Activated T-helper 9 cell treated with anti-CD3 and anti-CD28 coated beads, Interleukin-2, amount 50 U/mL, for 16 hours (primary cell): ENCODE measurements around the gene GRIK4.

Experiments used
- DNase-seq: peaks from one replicate; pipeline ENCODE4 v3.0.0-alpha.2; 2020; ENCODE audit warnings: low read depth

The GRIK4 gene

DNA sequence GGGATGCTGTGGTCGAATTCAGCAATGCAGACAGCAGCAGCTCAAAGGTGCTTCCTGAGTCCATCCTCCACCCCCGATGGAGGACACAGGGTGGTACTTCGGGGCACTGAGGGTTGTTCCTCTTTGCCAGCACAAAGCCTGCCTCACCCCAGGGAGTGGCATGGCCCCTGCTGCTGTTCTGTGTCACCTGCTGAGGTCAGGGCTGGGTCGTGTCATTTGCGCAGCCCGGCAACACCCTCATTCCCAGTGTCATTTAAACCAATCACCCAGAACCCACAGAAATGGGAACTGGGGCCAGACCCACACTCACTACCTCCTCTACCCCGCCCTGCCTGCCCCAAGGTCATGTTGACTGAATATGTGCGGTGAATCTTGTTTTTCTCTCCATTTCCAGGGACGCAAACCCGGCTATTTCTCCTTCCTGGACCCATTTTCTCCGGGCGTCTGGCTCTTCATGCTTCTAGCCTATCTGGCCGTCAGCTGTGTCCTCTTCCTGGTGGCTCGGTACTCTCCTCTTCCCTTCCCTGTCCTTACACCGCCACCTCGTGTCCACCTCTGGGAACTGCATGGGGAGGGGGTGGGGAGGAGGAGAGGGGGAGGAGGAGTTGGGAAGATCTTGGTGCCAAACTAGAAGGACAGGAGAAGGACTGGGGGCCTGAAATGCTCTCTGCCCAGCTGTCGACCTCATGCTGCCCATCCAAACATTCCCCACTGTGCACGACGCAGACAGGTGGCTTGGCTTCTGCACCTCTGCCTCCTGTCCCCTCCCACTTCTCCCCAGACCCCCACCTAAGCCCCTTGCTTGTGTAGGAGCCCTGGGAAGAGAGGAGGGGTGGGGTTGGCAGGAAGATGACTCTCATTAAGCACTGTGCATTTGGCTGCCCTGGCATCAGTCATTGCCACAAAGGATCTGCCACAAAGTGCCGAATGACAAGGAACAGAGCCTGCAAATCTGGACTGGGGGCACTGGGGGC, 441.2 kb downstream of the GRIK4 start:
- peak; percentile 17 for DNase-seq

DNA sequence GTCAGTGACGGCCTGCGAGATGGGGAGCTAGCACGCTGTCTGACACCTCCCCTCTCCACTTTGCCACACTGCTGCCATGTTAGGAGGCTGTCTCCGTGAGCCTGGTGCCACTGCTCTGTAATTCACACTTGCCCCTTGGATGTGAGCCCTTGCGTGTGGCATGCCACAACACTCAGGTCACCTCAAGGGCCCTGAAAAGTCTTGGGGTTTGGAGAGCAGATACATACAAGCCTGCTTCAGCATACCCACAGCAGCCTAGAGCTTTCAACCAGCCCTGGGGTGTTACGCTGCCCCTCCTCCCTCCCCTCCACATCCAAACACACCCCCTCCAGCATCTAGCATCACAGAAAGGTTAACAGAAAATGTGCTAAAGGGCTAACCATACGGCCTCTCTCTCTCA, 442.8 kb downstream of the GRIK4 start:
- DNase-seq, result no peak

DNA sequence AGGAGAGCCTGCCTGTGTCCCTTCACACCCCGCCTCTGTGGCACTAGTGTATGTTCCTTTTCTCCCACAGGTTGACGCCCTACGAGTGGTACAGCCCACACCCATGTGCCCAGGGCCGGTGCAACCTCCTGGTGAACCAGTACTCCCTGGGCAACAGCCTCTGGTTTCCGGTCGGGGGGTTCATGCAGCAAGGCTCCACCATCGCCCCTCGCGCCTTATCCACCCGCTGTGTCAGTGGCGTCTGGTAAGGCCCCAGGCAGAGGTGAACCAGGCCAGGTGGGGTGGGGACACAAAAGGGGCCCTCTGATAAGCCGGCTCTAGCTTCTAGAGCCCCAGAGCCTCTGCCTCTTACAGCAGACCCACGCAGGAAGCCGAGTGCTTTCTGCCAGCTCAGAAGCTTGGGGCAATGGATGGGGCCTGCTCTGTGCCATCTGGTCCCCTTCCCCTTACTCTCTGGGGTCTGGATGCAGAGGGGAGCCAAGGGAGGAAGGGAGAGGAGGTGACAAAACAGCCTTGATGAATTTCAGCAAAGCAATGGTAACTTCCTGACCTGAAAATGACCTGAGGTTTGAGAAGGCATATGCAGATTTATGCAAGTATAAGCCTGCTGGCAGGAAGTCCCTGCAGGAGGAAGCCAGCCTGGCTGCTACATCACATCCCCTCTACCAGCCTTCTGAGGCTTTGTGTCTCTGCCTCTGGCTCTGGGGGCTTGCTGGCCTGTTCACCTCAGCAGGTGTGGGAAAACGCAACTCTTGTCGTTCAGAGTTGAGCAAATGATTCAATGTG, 445.4 kb downstream of the GRIK4 start:
- DNase-seq, result no peak

DNA sequence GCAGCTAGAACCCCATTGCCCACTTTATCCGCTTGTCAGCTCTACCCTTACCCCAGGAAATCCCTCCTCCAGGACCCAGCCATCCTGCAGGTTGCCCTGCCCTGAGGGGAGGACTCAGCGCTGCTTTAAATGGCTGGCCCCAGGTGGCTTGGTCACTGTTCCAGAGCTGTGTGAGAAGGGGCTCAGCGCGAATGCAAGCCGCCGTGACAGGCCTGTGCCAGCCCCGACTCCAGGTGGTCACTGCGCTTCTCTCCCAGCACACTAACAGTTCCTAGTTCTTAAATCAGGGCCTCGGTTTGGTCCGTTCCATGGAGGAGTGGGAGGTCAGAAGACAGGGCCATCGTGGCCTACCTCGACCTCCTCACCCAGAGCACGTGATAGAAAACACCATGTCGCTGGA, 446.6 kb downstream of the GRIK4 start:
- DNase-seq, result no peak

DNA sequence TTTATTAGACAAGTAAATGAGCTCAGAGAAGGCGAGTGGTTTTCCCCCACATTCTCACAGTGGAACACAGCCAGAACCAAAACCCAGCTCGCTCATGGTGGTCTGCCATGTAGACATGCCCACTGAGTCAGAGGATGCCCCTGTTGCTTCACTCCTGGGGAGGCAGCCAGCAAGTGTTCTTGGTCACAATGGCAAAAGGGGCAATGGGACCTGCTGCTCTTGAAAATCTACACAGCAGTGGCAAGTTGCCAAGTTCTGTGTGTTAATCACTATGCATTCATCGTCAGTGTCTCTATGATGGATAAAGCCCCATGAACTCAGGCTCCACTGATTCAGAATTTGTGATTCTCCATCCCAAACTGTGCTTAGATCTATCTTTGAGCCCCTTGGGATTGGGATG, 447.6 kb downstream of the GRIK4 start:
- DNase-seq, result no peak

DNA sequence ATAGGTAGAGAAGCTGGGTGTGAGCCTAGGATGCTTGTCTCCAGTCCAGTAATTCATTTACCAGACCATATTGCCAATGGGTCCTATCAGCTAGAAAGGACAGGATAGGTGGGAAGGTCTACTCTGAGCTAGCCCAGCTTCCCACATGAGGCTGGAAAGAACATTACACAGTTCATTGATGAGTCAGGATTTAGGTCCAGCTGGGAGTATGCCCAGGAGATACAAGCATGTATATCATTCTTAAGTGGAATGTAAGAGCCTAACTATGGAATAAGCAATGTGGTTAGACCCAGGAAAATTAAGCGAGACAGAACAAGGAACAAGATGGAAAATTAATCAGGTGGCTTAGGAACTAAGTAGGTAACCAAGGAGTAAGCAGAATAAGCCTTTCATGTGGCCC, 453.3 kb downstream of the GRIK4 start:
- DNase-seq, result no peak

DNA sequence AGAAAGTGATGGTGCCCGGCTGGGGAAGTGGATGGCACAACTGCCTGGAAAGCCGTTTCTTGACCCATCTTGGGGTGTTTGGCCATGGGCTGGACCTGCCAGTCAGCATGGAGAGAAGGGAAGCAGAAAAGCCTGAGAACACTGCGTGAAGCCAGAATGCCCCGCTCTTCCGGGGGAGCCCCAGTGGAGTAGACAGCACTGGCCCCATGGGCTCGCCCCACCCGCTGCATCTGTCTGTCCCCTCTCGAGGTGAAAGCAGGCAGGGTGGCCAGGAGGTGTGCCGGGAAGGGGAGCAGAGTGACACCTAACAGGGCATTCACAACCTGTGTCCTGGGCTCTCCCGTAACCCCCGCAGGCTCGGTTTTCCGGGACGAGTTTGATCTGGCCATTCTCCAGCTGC, 455.3 kb downstream of the GRIK4 start:
- DNase-seq, result no peak

DNA sequence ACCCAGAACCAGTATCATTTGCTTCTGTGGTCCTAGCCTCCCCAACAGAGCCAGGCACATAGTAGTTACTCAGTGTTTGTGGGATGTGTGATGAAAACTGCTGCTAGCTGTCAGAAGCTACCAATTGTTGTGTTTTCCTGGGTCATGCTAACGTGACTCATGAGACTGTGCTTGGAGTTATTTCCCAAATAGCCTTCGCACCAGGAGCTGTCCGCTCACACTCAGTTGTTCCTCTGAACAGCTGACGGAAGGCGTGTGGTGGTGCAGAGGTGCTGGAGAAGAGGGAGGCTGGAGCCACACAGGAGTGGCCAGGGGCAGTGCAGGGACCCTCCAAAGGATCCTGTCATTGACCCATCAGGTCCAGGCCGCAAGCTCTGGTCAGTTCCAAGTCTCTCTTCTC, 458.4 kb downstream of the GRIK4 start:
- DNase-seq, result no peak

DNA sequence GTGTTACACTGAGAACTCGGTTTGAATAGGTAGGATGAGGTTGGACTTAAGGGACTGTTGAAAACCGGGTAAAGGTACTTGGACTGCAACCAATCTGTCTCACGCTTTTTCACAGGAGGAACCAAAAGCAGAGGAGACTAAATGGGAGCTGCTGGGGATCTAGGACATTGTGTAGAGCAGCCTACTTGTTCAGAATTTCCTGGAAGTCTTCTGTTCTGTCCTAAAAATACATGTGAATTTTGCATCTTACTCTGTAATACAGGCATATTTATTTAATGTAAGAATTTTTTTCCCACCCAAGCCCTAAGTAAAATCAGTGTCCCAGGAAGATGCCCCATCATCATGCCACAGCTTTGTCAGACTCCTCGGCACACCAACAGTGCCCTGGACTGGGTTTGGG, 460.3 kb downstream of the GRIK4 start:
- no peak for DNase-seq

DNA sequence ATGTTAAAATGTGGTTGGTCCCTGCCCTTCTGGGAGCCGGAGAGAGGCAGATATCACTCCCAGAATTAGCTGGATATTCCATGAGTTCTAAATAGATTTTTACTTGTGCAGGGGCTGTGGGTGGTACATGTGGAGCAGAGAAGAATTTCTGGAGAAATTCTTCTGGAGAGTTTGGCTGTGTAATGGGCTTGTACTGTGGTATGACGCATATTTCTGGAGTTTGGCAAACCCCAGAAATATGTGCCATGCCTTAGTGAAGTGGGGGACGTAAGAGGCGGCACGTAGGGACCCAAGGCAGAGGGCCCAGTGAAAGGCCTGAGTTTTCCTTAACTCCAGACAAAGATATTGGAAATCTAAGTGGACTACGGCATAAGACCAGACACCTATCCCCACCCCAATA, 461.1 kb downstream of the GRIK4 start:
- DNase-seq, result no peak

DNA sequence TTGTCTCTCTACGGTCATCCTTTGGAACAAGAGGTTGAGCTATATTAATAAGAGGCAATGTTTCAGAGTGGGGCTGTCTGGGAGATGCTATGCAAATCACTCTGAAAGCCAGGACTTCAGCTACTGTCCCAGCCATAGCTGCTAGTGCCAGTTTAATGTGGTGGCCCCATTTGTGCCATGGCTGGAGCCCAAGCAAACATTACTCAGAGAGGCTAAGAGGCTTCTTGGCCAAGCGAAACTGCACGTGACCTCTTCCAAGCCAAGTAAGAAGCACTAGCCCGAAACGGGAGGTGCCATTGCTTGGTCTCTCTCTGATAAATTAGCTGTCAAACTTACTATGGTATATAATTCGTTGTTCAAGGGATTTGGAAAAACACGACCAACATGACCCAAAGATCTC, 462.0 kb downstream of the GRIK4 start:
- no peak for DNase-seq

DNA sequence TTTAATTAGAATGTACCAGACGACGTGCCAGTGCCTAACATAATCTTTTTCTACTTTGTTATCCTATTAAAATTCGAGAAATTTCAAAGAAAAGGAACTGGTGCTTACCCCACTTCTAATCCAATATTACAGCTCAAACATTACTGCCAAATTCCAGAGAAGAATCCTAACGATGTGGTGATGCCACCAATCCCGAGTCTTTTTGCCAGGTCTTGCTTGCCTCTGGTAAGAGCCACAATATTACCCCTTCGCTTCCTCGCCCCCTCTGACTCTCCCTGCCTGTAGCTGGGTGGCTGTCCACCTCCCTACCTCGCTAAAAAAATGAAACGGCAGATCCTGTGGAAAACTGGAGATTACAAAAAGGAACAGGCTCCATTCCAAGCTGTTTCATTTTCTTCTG, 462.9 kb downstream of the GRIK4 start:
- DNase-seq, result no peak

DNA sequence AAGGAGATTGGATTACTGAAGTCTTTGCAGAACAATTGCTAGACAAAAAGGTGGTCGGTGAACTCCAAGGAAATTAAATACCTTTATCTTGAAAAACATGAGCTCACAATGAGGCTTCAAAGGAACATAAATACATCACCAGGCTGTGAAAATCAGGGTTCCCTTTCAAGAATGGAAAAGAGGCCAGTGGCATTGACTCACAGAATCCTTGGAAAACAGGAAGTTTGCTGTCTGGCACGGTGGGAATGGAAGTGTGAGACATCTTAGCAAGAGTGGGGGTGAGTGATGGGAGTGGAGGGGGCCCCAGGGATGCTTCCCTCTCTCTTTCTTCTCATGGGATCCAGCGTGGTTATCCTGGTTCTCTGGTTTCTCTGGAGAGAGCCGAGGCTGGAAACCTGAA, 463.4 kb downstream of the GRIK4 start:
- DNase-seq, result no peak

DNA sequence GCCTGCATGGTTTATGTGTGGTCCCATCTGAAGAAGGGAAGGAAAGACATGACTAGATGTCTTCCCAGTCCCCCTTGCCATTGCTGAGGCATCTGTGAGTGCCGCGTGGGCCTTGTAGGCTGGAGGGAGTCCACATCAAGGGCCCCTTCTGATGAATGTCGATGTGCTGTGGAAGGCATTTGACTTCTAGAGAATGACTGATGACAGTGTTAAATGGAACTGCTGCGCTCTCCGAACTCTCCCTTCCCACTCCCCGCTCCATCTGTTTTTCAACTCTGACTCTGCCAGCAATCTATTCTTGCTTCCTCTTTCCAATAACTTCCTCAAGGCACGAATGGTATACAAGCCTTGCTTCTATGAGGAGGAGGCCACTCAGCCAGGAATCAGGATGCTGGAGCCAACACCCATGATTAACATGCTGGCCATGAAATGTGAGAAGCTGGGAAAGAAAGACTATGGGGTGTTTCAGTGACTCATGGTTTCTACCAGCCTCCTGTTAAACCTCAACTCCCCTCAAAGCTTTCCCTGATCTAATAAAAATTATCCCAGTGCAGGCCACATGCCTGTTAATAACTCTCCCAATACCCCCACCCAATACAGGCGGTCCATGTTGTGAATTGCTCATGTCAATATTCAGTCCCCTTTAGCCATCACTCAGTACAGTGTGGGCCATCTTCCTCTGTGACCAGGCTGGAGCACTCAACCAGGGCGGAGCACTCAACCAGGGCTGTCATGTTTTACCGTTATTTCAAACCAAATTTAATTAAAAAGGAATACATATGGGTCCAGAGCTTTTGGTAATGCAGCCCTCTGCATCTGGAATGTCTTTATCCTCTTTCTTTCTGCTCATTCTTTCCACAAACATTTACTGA, 466.0 kb downstream of the GRIK4 start:
- no peak for DNase-seq

DNA sequence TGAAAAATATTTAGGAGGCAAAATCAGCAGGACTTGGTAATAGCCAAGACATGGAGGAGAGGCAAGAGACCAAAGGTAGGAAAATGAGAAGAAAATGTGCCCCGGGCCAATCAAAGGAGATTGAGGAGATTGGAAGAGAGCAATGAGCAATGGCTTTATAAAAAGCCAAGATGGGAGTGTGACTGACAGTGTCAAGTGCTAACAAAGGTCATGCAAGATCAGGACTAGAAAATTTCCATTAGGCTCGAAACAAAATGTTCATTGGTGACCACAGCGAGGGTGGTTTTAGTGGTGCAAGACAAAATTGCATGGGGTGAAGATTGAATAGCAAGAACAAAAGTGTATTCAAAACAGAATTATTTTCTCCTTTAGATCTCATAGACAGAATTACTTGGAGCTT, 467.2 kb downstream of the GRIK4 start:
- DNase-seq, result no peak

DNA sequence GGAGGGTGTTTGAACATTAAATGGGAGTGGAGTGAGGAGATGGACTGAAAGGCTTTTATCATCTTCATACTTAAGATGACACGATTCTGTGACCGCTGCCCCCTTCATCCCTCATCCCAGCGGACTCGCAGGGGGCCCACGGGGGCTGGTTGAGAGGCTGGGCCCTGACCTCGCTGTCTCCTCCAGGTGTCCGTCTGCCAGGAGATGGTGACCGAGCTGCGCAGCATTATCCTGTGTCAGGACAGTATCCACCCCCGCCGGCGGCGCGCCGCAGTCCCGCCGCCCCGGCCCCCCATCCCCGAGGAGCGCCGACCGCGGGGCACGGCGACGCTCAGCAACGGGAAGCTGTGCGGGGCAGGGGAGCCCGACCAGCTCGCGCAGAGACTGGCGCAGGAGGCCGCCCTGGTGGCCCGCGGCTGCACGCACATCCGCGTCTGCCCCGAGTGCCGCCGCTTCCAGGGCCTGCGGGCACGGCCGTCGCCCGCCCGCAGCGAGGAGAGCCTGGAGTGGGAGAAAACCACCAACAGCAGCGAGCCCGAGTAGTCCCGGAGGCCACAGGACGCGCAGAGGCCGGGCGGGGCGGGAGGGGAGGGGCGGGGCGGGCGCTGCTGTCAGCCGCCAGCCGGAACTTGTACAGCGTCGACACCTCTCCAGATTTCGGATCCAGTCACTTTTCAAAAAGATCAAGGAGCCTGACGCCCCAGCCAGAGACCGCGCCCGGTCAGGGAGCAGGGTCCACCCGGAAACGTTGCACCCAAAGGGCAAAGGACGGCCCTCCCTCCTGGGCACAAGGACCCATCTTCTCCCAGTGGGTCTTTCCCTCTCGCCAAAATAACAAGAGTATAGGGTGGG, 474.4 kb downstream of the GRIK4 start:
- peak; percentile 1 for DNase-seq

DNA sequence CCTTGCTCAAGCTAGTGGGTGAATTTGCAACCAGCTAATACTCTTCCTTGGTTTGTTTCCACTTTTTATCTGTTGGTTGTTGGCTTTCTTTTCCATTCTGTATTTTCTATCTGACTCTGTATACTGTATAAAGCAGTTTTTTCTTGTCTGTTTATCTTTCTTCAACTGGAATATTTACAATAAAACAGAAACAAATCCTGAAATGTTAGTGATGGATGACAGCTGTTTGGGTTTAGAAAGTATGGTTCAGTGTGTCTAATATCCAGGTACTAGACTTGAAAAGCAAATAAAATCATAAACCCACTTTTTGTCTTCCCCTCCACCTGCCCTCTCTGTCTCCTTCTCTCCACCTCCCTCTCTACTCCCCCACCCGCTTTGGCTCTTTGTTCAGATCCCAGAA, 477.1 kb downstream of the GRIK4 start:
- no peak for DNase-seq

DNA sequence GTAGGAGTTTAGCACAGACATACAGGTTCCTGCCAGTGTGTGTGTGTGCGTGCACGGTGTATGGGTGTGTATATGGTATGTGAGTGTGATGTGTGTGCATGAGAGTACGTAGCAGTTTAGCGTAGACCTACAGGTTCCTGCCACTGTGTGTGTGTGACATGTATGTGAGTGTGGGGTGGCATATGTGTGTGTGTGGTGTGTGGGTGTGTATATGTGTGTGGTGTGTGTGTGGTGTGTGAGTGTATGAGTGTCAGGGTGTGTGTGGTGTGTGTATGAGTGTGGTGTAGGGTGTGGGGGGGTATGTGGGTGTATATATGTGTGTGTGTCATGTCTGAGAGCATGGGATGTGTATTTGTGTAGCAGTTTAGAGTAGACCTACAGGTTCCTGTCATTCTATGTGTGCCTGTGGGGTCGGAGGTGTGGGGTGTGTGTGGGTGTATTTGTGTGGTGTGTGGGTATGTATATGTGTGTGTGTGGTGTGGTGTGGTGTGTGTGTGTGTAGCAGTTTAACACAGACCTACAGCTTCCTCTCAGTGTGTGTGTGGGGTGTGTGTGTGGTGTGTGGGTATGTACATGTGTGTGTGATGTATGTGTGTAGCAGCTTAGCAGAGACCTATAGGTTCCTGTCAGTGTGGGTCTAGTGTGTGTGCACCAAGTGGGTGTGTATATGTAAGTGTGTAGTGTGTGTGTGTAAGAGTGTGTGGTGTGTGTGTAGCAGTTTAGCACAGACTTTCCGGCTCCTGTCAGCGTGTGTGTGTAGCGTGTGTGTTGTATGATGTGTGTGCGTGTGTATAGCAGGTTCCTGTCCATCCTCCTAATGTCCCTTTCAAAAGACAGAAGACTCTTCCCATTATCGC, 480.5 kb downstream of the GRIK4 start:
- no peak for DNase-seq

DNA sequence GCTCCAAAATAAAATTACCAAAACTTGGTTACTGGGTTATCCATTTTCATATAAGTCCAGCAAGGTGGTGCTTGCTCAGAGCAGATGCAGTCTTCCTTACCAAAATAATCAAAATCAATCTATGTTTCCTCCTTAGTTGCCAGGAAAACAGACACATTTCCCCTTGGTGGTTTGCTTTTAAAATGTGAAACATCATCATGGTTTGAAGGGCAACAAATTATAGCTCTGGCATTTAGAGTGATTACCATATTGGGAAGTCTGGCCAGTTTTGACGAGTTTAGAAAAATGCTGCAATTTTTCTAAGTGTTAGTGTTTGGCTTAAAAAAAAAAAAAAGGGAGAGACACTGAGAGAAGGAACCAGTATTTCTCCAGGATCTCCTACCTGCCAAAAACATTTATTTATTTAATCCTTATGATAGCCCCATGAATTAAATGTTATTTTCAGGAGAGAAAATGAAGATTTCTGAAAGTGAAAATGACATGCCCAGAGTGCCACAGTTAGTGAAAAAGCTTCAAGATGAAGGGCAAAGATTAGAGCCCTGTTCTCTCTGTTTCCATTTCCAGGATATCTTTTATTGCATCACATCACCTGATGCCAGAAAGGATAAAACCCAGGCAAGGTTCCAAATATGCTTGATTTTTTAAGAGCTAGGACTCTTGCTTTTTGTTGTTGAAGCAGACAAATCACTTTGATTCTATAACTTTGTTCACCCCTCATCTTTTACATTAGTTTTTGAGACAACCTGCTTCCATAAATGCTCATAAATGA, 482.7 kb downstream of the GRIK4 start:
- DNase-seq, result no peak

DNA sequence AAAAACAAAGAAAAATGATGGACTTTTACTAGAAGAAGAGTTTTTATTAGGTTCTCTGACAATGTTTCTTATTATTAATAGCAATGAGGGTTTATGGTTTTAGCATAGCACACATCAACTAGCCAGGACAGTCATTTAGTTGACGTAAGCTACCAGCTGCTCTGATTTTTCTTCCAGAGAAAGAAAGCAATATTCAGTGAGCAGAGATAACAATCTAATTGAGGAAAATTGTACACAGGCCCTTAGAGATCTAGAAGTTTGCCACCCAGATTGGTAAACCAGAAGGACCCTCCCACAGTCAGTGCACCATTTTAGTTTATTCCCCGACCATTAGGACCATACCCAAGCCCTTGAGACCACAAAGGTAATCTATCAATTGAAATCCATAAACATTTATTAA, 483.6 kb downstream of the GRIK4 start:
- no peak for DNase-seq
